ENCODE data around the gene TRPM4. TPM values are rescaled to one million over a fixed set of nuclear protein-coding genes. Genes with fewer than 3 reads are reported as not detected.

Gene TRPM4
- total RNA-seq, 2 experiments from 2014 or later, result 20.9 to 44.2 TPM

DNA sequence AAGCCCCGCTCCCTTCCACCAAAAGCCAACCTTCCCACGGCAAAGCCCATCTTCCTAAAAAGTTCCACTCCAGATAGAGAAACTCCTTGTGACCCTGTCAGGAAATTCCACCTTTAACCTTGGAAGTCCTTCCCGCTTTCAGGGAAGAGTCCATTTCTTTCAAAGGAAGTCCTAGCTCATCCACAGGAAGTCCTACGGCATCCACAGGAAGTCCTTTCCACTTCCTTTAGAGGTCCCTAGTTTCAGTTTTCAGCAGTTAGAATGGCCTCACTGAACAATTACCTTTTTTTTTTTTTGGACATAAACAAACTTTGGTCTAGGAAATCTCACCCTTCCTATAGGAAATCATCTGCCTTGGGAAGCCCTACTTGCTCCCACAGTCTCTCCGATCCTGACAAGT lies 31.7 kb downstream of the TRPM4 start:
- Histone ChIP-seq H3K4me3 (ENCODE audit: low read depth, low read length, poor library complexity, severe bottlenecking) (no peak overlapping the region), H3K4me1 (ENCODE audit: insufficient read depth, low read length, poor library complexity, severe bottlenecking) (peaks cover 12% of the 10 kb centered on the region), H3K9me3 (ENCODE audit: low read length) (peaks cover under 1% of the 10 kb centered on the region; the same call in 1 of the 2 replicates), H3K36me3 (ENCODE audit: insufficient read depth, low read length) (no peaks in the 10 kb centered on the region), H3K27ac (ENCODE audit: low read depth, low read length, poor library complexity, severe bottlenecking) (no peak overlapping the region), H3K79me2 (ENCODE audit: insufficient read depth, low read depth, low read length) (no peaks in the 10 kb centered on the region), H4K20me1 (ENCODE audit: insufficient read depth, low read length) (no peaks in the 10 kb centered on the region), H3K9me2 (ENCODE audit: insufficient read depth, low read length) (no peaks in the 10 kb centered on the region), H3K4me2 (ENCODE audit: low read length) (no peak overlapping the region), H2AFZ (ENCODE audit: low read length) (no peak overlapping the region)
- intact Hi-C loops (cut with micrococcal nuclease; ENCODE audit: unreplicated experiment), result no loop called here
- BruUV-seq (replicated peaks), result no TSS peak
- POLR2A ChIA-PET, result no interaction called here
- CTCF ChIA-PET (ENCODE audit: unreplicated experiment), result no interaction called here
- DNase-seq (ENCODE audit: low spot score), result no peak
- TF ChIP-seq EZH2phosphoT487 (IDR thresholded peaks at IDR 0.05; ENCODE audit: borderline replicate concordance, low read depth, low read length), result no peak

DNA sequence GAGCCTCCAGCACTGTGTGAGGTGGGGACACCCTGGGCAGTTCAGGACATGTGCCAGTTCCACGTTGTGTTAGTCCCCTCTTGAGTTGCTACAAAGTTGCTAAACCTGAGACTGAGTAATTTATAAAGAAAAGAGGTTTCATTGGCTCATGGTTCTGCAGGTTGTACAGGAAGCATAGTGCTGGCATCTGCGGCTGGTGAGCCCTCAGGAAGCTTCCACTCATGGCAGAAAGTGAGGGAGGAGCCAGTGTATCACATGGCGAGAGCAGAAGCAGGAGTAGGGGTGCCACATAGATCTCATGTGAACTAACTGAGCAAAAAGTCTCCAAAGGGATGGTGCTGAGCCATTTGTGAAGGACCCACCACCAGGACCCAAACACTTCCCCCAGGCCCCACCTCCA lies 33.2 kb downstream of the TRPM4 start:
- Histone ChIP-seq H3K4me1 (ENCODE audit: insufficient read depth, low read length, poor library complexity, severe bottlenecking) (peaks cover 12% of the 10 kb centered on the region), H4K20me1 (ENCODE audit: insufficient read depth, low read length) (no peaks in the 10 kb centered on the region), H3K9me3 (ENCODE audit: low read length) (no peaks in the 10 kb centered on the region), H3K27ac (ENCODE audit: low read depth, low read length, poor library complexity, severe bottlenecking) (no peak overlapping the region), H3K4me3 (ENCODE audit: low read depth, low read length, poor library complexity, severe bottlenecking) (no peak overlapping the region), H3K36me3 (ENCODE audit: insufficient read depth, low read length) (no peaks in the 10 kb centered on the region), H3K9me2 (ENCODE audit: insufficient read depth, low read length) (no peaks in the 10 kb centered on the region), H3K79me2 (ENCODE audit: insufficient read depth, low read depth, low read length) (no peaks in the 10 kb centered on the region), H2AFZ (ENCODE audit: low read length) (no peak overlapping the region), H3K4me2 (ENCODE audit: low read length) (no peak overlapping the region)
- no TSS peak for BruUV-seq (replicated peaks)
- intact Hi-C loops (cut with micrococcal nuclease; ENCODE audit: unreplicated experiment), result no loop called here
- TF ChIP-seq EZH2phosphoT487 (IDR thresholded peaks at IDR 0.05; ENCODE audit: borderline replicate concordance, low read depth, low read length), result no peak
- TF ChIP-seq, protein P1, sequence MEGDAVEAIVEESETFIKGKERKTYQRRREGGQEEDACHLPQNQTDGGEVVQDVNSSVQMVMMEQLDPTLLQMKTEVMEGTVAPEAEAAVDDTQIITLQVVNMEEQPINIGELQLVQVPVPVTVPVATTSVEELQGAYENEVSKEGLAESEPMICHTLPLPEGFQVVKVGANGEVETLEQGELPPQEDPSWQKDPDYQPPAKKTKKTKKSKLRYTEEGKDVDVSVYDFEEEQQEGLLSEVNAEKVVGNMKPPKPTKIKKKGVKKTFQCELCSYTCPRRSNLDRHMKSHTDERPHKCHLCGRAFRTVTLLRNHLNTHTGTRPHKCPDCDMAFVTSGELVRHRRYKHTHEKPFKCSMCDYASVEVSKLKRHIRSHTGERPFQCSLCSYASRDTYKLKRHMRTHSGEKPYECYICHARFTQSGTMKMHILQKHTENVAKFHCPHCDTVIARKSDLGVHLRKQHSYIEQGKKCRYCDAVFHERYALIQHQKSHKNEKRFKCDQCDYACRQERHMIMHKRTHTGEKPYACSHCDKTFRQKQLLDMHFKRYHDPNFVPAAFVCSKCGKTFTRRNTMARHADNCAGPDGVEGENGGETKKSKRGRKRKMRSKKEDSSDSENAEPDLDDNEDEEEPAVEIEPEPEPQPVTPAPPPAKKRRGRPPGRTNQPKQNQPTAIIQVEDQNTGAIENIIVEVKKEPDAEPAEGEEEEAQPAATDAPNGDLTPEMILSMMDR (conservative IDR thresholded peaks at IDR 0.05; ENCODE audit: low read length), result no peak
- ChIA-PET CTCF (ENCODE audit: unreplicated experiment) (no interaction called here), POLR2A (no interaction called here)
- no peak for DNase-seq (ENCODE audit: low spot score)

DNA sequence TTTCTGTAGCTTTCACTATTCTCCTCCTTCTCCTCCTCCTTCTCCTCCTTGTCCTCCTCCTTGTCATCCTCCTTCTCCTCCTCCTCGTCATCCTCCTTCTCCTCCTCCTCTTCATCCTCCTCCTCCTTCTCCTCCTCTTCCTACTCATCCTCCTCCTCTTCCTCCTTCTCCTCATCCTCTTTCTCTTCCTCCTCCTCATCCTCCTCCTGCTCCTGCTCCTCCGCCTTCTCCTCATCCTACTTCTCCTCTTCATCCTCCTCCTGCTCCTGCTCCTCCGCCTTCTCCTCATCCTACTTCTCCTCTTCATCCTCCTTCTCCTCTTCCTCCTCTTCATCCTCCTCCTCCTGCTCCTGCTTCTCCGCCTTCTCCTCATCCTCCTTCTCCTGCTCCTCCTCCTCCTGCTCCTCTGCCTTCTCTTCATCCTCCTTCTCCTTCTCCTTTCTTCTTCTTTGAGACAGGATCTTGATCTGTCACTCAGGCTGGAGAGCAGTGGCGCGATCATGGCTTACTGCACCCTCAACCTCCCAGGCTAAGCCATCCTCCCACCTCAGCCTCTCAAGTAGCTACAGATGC lies 36.3 kb downstream of the TRPM4 start:
- Histone ChIP-seq H3K9me2 (ENCODE audit: insufficient read depth, low read length) (no peaks in the 10 kb centered on the region), H3K79me2 (ENCODE audit: insufficient read depth, low read depth, low read length) (no peaks in the 10 kb centered on the region), H3K9me3 (ENCODE audit: low read length) (no peaks in the 10 kb centered on the region), H3K4me3 (ENCODE audit: low read depth, low read length, poor library complexity, severe bottlenecking) (no peak overlapping the region), H3K27ac (ENCODE audit: low read depth, low read length, poor library complexity, severe bottlenecking) (no peak overlapping the region), H3K4me1 (ENCODE audit: insufficient read depth, low read length, poor library complexity, severe bottlenecking) (peaks cover 5% of the 10 kb centered on the region), H2AFZ (ENCODE audit: low read length) (no peak overlapping the region), H4K20me1 (ENCODE audit: insufficient read depth, low read length) (no peaks in the 10 kb centered on the region), H3K36me3 (ENCODE audit: insufficient read depth, low read length) (no peaks in the 10 kb centered on the region), H3K4me2 (ENCODE audit: low read length) (no peak overlapping the region)
- DNase-seq (ENCODE audit: low spot score), result no peak
- POLR2A ChIA-PET, result no interaction called here
- intact Hi-C loops (cut with micrococcal nuclease; ENCODE audit: unreplicated experiment), result no loop called here
- no TSS peak for BruUV-seq (replicated peaks)
- CTCF ChIA-PET (ENCODE audit: unreplicated experiment), result no interaction called here
- TF ChIP-seq, protein P1 (conservative IDR thresholded peaks at IDR 0.05; ENCODE audit: low read length), result no peak
- TF ChIP-seq EZH2phosphoT487 (IDR thresholded peaks at IDR 0.05; ENCODE audit: borderline replicate concordance, low read depth, low read length), result no peak

Data from OCI-LY7 (cell line).